Progenitor cell of endocrine pancreas (in vitro differentiated cells): Measurements from ENCODE around the gene C19orf67. TPM values are rescaled to one million over a fixed set of nuclear protein-coding genes. Genes with fewer than 3 reads are reported as not detected.

Source experiments
- DNase-seq: peaks from one replicate; pipeline ENCODE4 v3.0.0; 2021; ENCODE audit warnings: low spot score; ENCODE audit not compliant: unreplicated experiment
- H3K27ac Mint-ChIP-seq: 2 replicates; pipeline ENCODE4 v1.8.0; 2021; ENCODE audit warnings: mild to moderate bottlenecking, moderate library complexity, mixed read lengths
- H3K27me3 Mint-ChIP-seq: 2 replicates; pipeline ENCODE4 v1.8.0; 2021; ENCODE audit warnings: mixed read lengths
- H3K36me3 Mint-ChIP-seq: 2 replicates; pipeline ENCODE4 v1.8.0; 2022; ENCODE audit warnings: mixed read lengths; ENCODE audit not compliant: insufficient read depth
- H3K4me1 Mint-ChIP-seq: 2 replicates; pipeline ENCODE4 v1.8.0; 2021; ENCODE audit warnings: low read depth, mixed read lengths
- H3K4me3 Mint-ChIP-seq: 2 replicates; pipeline ENCODE4 v1.8.0; 2021; ENCODE audit warnings: low read depth, mild to moderate bottlenecking, moderate library complexity, mixed read lengths
- H3K9me3 Mint-ChIP-seq: 2 replicates; pipeline ENCODE4 v1.8.0; 2021; ENCODE audit warnings: low read depth, mixed read lengths
- total RNA-seq: library from RNA; stranded (reverse); gene quantifications from 2 replicates; pipeline ENCODE4 v1.2.1, GENCODE V29; 2021
- TF ChIP-seq, protein P1 (sequence below): fragments of 200-600 bp; sonication (generic); IDR thresholded peaks from one replicate; pipeline ENCODE4 v1.5.0; 2021; ENCODE audit warnings: antibody characterized with exemption, mild to moderate bottlenecking; ENCODE audit not compliant: unreplicated experiment

Gene C19orf67
- total RNA-seq, 1 donor from 2014 or later, result 0.43 TPM

- TF ChIP-seq, protein P1, sequence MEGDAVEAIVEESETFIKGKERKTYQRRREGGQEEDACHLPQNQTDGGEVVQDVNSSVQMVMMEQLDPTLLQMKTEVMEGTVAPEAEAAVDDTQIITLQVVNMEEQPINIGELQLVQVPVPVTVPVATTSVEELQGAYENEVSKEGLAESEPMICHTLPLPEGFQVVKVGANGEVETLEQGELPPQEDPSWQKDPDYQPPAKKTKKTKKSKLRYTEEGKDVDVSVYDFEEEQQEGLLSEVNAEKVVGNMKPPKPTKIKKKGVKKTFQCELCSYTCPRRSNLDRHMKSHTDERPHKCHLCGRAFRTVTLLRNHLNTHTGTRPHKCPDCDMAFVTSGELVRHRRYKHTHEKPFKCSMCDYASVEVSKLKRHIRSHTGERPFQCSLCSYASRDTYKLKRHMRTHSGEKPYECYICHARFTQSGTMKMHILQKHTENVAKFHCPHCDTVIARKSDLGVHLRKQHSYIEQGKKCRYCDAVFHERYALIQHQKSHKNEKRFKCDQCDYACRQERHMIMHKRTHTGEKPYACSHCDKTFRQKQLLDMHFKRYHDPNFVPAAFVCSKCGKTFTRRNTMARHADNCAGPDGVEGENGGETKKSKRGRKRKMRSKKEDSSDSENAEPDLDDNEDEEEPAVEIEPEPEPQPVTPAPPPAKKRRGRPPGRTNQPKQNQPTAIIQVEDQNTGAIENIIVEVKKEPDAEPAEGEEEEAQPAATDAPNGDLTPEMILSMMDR, result no peak
- no peak overlapping the region for H3K4me3 Mint-ChIP-seq
- no peaks in the 10 kb centered on the region for H3K9me3 Mint-ChIP-seq
- H3K4me1 Mint-ChIP-seq, result peaks cover 6% of the 10 kb centered on the region
- H3K27me3 Mint-ChIP-seq, result peaks cover 62% of the 10 kb centered on the region
- H3K36me3 Mint-ChIP-seq, result peaks cover 1% of the 10 kb centered on the region
- no peak overlapping the region for H3K27ac Mint-ChIP-seq
- DNase-seq, result no peak
These were observed 27.1 kb downstream of the C19orf67 start for GRCh38 chr19:14058182-14059092.

DNA sequence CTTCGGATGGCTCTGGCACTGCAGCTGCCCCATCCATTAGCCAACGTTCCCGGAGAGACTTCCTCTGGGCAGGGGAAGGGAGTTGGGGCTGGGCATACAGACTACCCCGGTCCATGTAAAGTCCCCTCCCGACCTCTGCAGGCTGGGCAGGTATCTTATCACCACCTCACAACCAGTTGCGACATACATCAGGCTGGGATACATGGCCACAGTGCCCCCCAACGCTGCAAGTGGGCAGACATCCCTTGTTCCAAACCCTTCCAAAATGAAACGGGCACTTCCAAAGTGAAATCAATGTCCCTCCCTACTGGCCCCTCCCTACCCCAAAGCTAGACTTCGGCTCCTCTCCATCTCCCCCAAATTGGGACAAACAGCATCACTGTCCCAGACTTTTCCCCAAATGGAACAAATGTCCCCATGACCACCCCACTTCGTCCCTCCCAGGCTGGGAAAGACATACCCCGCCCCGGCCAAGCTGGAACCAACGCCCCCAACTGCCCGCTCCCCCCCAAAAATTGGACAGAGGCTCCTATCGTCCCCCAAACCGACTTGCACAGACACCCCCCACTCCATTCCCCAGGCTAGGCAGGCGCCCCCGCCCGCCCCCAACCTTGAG lies 28.7 kb downstream of the C19orf67 start:
- Mint-ChIP-seq H3K4me3 (peak overlapping the region; percentile 11), H3K4me1 (peaks cover 4% of the 10 kb centered on the region), H3K27ac (no peak overlapping the region), H3K27me3 (peaks cover 62% of the 10 kb centered on the region), H3K9me3 (no peaks in the 10 kb centered on the region), H3K36me3 (peaks cover 1% of the 10 kb centered on the region)
- no peak for DNase-seq
- TF ChIP-seq, protein P1, result no peak

- Mint-ChIP-seq H3K4me1 (peaks cover under 1% of the 10 kb centered on the region), H3K27me3 (peaks cover 62% of the 10 kb centered on the region), H3K36me3 (peaks cover 1% of the 10 kb centered on the region), H3K4me3 (no peak overlapping the region), H3K27ac (no peak overlapping the region), H3K9me3 (no peaks in the 10 kb centered on the region)
- no peak for DNase-seq
- TF ChIP-seq, protein P1, result no peak
These were observed 29.4 kb downstream of the C19orf67 start for GRCh38 chr19:14056069-14056666.

GRCh38 chr19:14055396-14055795 lies 30.2 kb downstream of the C19orf67 start:
- Mint-ChIP-seq H3K4me3 (no peak overlapping the region), H3K27me3 (peaks cover 62% of the 10 kb centered on the region), H3K9me3 (no peaks in the 10 kb centered on the region), H3K4me1 (no peaks in the 10 kb centered on the region), H3K27ac (no peak overlapping the region), H3K36me3 (peaks cover 2% of the 10 kb centered on the region)
- TF ChIP-seq, protein P1, result no peak
- DNase-seq, result no peak

GRCh38 chr19:14054721-14055120 lies 30.9 kb downstream of the C19orf67 start:
- Mint-ChIP-seq H3K4me3 (no peak overlapping the region), H3K9me3 (no peaks in the 10 kb centered on the region), H3K36me3 (peaks cover 3% of the 10 kb centered on the region), H3K4me1 (no peaks in the 10 kb centered on the region), H3K27me3 (peaks cover 55% of the 10 kb centered on the region), H3K27ac (no peak overlapping the region)
- DNase-seq, result no peak
- TF ChIP-seq, protein P1, result no peak
